ENCODE measurements around the gene COL13A1.

Gene COL13A1

GRCh38 chr10:69867699-69868558 lies 66.2 kb downstream of the COL13A1 start:
- H3K27ac ChIP-seq: no peak overlapping the region
- no peak for DNase-seq (ENCODE audit: low spot score)
- TF ChIP-seq CTCF (IDR thresholded peaks at IDR 0.05): no peak
- H3K4me3 ChIP-seq: no peak overlapping the region

GRCh38 chr10:69868821-69869220 lies 67.1 kb downstream of the COL13A1 start:
- Histone ChIP-seq H3K4me3 (no peak overlapping the region), H3K27ac (no peak overlapping the region)
- TF ChIP-seq CTCF (IDR thresholded peaks at IDR 0.05): no peak
- no peak for DNase-seq (ENCODE audit: low spot score)

GRCh38 chr10:69869291-69869961 lies 67.7 kb downstream of the COL13A1 start:
- TF ChIP-seq CTCF (IDR thresholded peaks at IDR 0.05): no peak
- DNase-seq (ENCODE audit: low spot score): no peak
- Histone ChIP-seq H3K27ac (no peak overlapping the region), H3K4me3 (no peak overlapping the region)

- no peak overlapping the region for H3K4me3 ChIP-seq
- DNase-seq (ENCODE audit: low spot score): no peak
- no peak for TF ChIP-seq CTCF (IDR thresholded peaks at IDR 0.05)
- no peak overlapping the region for H3K27ac ChIP-seq
Measured at GRCh38 chr10:69870591-69870990, 68.9 kb downstream of the COL13A1 start.

- Histone ChIP-seq H3K4me3 (no peak overlapping the region), H3K27ac (no peak overlapping the region)
- DNase-seq (ENCODE audit: low spot score): no peak
- no peak for TF ChIP-seq CTCF (IDR thresholded peaks at IDR 0.05)
Measured at GRCh38 chr10:69871074-69871473, 69.4 kb downstream of the COL13A1 start.

- TF ChIP-seq CTCF (IDR thresholded peaks at IDR 0.05): no peak
- DNase-seq (ENCODE audit: low spot score): no peak
- no peak overlapping the region for H3K4me3 ChIP-seq
- no peak overlapping the region for H3K27ac ChIP-seq
Measured at GRCh38 chr10:69872323-69872722, 70.6 kb downstream of the COL13A1 start.
